Myocyte (in vitro differentiated cells): ENCODE data around the gene RFTN2. TPM values are rescaled to one million over a fixed set of nuclear protein-coding genes. Genes with fewer than 3 reads are reported as not detected.
"Not testable (repeated sequence)": the region's sequence is repeated elsewhere in the genome, so short reads cannot be mapped to it uniquely, and the experiment has no call there.

ENCODE experiments used
- DNase-seq: peaks from one replicate; pipeline ENCODE4 v3.0.0-alpha.2; 2012; ENCODE audit warnings: low read depth
- total RNA-seq: library from RNA; depleted of rRNA; stranded (reverse); fragments of >200 nt; gene quantifications from 2 replicates; pipeline ENCODE4 v1.2.3, GENCODE V29; 2014

Gene RFTN2
- total RNA-seq, 1 donor from 2014 or later, result 6.8 TPM

GRCh38 chr2:197674591-197674990 lies 796 bp downstream of the RFTN2 start:
- peak; percentile 46 for DNase-seq

- DNase-seq, result no peak
Measured at GRCh38 chr2:197674060-197674459, 1.3 kb downstream of the RFTN2 start.

DNA sequence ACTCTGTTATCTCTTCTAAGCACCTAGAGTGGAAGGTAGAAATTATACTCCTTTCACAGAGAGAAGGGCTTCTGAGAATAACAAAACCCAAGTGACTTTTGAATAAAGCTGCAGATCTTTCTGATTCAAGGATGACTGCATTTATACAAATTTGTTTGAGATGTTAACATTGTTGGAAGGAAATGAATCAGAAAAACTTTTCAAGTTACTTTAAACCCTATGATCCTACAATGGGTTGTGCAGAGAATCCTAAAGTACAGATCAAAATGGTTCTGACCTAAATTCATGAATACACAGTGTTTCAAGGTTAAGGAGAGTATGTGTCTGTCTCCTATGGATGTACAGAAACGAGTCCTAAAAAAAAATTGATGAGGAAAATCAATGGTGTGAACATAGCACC lies 1.8 kb downstream of the RFTN2 start:
- DNase-seq, result no peak

DNA sequence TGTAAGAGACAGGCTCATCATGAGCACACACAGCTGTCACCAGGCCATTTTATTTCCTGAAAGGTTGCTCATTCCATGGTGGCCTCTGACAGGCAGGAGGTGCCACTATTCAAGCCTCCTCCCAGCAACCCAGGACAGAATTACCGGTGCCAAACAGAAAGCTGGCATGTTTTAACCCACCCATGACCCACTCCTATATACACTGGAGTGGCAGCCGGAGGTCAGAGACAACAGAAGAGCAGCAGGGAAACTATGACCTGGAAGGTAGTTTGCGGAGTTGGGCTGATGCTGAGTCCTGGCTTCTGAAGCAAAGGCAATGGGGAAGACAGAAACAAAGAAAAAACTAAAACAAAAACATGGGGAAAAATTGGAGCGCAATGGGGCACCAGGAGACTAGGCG lies 2.3 kb downstream of the RFTN2 start:
- DNase-seq, result no peak

DNA sequence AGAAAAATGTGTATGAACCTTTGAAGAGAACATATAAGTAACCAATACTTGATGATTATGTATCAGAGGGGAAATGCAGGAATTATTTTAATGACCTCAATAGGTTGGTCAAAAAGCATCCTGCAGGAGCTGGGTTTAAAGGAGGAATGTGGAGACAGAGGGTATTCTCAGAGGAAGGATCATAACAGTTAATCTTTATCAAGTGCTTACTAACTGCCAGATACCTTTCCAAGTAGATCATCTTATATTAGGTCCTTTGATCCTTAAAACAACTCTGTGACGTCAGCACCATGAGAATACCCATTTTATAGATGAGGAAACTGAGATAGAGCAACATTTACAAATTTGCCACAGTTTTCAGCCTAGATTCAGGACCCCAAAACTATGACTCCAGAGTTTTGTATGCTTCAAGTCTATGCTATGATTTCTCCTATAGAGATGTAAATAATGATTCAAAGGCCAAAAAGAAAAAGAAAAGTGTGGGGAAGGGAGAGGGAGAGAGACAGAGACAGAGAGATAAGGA lies 3.0 kb downstream of the RFTN2 start:
- DNase-seq, result no peak

DNA sequence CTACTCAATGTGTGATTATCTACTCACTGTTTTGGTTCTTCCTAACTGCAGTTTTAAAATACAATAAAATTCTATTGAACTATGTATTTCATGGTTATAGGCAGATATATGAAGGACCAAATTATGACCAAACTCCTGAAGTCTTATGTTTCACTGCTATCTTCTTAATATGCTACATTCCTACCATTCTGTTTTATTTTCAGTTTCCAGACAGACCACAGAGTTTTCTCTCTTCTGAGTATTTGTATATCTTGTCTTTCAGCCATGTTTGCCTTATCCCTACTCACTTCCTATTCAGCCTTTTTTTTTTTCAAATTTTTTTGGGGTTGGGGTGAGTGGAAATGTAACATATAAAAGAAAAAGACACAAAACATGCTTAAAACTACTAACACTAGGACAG lies 6.3 kb downstream of the RFTN2 start:
- DNase-seq, result no peak

GRCh38 chr2:197668296-197668695 lies 7.1 kb downstream of the RFTN2 start:
- DNase-seq, result no peak

GRCh38 chr2:197666277-197666676 lies 9.1 kb downstream of the RFTN2 start:
- no peak for DNase-seq

DNA sequence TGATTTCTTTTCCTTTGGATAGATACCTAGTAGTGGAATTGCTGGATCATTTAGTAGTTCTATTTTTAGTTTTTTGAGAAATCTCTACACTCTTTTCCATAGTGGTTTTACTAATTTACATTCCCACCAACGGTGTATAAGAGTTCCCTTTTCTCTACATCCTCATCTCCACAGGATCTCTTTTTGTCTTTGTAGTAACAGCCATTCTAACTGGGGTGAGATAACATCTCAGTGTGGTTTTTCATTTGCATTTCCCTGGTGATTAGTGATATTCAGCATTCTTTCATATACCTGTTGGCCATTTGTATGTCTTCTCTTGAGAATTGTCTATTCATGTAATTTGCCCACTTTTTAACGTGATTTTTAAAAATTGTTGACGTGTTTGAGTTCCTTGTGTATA lies 13.8 kb downstream of the RFTN2 start:
- no peak for DNase-seq

DNA sequence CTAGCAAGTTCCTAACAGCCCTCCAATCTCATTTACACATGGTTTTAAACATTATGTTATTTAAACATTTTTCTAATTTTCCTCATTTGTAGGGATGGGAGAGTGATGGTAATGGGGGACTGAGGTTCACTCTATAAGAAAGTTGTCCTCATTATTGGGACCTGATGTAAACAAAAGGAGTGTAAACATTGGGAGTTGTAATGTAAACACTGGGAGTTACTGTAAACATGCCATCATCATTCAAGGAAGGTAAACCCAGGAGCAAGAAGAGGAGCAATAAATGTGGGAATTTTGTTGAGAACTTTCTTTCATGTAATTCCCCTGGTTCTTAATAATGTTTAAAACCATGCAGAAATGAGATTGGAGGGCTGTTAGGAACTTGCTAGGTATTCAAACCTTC lies 17.8 kb downstream of the RFTN2 start:
- no peak for DNase-seq

- peak; percentile 7 for DNase-seq
Measured at GRCh38 chr2:197647961-197648690, 27.3 kb downstream of the RFTN2 start.

DNA sequence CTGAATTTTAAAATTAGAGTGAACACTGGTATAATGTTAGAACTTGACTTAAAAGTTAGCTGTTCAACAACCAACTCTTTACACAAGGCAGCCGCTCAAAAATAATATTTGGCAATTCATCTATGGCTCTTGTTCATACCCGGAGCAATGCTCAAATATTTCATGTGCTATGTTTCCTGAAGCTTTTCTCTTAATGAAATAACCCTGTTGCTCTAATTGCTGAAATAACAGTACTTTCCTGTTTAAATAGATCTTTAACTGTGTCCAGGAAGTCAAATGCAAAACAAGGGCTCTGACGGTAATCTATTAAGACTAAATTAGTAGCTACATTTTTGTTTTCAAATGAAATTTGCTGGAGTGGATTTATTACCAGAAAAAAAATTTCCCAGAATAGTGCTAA lies 33.7 kb downstream of the RFTN2 start:
- no peak for DNase-seq

DNA sequence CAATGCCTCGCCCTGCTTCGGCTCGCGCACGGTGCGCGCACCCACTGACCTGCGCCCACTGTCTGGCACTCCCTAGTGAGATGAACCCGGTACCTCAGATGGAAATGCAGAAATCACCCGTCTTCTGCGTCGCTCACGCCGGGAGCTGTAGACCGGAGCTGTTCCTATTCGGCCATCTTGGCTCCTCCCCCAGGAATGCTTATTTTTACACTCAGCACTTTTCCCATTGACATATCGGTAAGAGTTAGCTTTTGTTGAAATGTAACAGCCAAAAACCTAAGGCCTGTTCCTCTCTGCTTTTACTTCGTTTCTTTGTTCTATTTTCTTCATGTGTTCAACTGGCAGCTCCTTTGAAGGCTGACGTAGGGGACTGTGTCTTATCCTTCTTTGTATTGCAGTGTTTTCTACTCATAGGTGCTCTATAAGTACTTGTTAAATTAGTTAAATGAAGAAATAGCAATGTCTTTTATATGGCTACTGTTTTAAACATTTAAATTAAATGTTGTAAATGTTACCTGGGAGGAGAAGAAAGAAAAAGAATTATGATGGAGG lies 34.7 kb downstream of the RFTN2 start:
- DNase-seq, result not testable (repeated sequence)

DNA sequence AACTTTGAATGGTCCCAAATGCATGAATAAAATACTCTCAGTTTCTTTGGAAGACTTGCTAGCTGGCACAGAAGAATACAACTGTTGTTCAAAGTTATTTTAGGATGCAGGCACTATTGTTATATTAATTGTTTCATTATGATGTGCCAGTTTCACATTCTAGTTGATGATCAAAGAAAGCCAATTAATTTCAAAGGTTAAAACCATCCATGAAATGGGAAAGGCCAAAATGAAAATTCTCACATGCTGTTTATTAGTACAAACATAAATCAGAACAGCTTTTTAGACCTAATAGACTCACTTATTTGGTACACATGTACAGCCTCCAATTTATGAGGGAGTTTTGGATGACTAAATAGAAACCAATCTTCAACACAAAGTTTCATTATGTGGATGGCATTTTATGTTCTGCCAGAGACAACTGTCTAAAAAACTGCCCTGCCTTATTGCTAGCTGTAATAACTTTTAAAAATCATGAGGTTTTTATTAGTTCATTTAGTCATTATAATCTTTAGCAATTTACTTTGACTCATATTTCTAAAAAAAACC lies 42.2 kb downstream of the RFTN2 start:
- no peak for DNase-seq

- peak; percentile 87 for DNase-seq
Measured at GRCh38 chr2:197628043-197628500, 47.3 kb downstream of the RFTN2 start.

DNA sequence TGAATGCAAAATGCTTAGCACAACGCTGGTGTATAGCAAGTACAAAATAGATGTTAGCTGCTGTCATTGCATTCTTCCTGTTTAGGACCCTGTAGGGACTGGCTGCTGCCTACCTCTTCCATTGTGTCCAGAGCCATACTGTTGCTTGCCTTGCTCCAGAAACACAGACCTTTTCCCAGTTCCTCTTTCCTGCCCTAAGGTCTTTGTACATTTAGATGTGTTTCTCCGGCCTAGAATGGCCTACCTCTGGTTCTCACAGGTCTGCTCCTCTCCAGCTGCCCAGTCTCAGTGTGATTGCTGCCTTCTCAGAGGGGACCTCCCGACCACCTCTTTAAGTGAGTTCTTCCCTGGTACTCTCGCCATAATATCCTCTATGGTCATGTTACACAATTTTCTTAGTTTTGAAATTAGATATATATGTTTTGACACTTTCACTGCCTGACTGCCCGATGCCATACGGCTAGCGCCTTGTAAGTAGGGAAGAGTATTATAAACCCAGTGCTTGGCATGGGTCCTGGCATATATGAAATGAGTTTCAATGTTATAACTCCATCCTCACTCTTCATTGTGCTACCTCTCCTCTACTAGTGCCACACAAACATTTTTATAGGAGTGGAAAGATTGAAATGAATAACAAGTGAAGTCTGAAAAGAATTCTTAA lies 48.3 kb downstream of the RFTN2 start:
- DNase-seq, result no peak

- DNase-seq, result no peak
Measured at GRCh38 chr2:197620133-197620532, 55.3 kb downstream of the RFTN2 start.

DNA sequence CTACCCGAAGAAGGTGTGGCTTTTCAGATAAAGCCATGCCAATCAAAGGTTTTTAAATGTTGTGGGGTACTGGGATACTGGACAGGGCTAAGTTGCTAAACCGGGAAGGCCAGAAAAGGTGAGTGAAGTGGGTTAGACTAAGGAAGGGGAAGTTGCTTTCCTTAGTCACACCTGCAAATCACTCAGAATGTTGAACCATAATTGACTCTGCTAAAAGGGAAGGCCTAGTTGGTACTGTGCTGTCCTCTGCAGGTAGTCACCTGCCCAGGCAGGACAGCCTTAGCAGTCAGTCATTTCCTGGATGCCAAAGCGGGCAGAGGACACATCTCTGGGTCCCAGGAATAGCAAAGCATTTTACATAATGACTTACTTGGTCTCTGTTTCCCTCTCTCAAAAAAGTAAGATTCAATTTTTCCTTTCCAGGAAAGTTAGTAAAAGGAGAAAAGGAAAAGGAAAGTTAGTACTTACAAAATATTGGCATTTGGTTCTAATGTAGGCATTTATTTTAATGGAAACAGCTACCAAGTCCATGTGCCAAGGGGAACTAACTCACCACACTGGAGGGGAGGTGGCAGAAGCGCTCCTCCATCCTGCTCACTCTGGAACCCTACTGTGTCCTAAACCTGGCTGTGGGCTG lies 60.3 kb downstream of the RFTN2 start:
- no peak for DNase-seq

GRCh38 chr2:197614532-197614931 lies 60.9 kb downstream of the RFTN2 start:
- no peak for DNase-seq

DNA sequence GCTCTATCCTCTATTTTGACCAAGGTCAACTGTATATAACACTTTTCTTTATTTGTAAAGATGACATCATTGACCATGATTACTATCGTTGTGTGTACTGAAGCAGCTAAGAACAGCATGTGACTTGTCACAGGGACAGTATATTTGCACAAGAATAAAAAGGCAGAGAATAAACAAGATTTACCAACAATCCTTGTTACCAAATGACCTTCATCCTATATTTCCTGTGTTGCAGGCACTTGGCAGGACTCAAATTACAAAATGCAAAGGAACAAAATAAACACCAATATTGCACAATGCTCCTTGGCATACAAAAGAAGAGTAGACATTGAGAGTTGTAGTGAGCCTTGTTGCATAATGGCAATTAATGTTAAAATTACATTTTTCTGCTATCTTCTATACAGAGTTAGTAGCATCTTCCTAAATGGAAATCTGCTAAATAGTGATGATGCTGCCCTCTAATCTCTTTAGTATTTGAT lies 61.8 kb downstream of the RFTN2 start:
- DNase-seq, result no peak

DNA sequence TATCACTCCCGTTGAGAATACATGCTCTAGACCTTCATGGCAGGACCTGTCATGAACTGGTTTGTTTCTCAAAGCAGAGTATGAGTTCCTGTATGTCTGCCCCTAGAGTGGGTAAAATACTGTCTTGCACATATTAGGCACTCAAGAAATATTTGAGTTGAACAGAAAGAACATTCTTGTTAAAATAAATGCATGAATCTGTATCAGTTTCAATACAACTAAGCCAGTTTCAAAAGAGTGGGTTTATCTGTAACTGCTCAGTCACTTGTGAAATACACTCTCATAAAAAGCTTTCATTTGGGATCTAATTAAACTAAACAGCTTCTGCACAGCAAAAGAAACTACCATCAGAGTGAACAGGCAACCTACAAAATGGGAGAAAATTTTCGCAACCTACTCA lies 69.2 kb downstream of the RFTN2 start:
- DNase-seq, result no peak
